ENCODE measurements around the gene SSTR4. TPM values are rescaled to one million over a fixed set of nuclear protein-coding genes. Genes with fewer than 3 reads are reported as not detected.

The SSTR4 gene
- total RNA-seq, 5 donors from 2014 or later (not counting 1 experiment from before 2014, with no cell fraction given): not detected

- peaks cover 6 to 16% of the 10 kb centered on the region in 2 donors for H3K27me3 Mint-ChIP-seq
- no peak overlapping the region for H3K27ac ChIP-seq (ENCODE audit: low read length)
- H3K27me3 ChIP-seq (replicated peaks in 1 of 2; ENCODE audit: control insufficient read depth in 2 of 2, extremely low read depth in 1 of 2, insufficient read depth in 2 of 2, low read length in 1 of 2): peaks cover 0 to 5% of the 10 kb centered on the region in 2 experiments
- no peak overlapping the region for H3K27ac Mint-ChIP-seq
- H3K4me3 Mint-ChIP-seq: no peak overlapping the region
- H3K36me3 Mint-ChIP-seq: no peaks in the 10 kb centered on the region
- H3K36me3 ChIP-seq (ENCODE audit: control insufficient read depth in 2 of 2, extremely low read depth in 1 of 2, insufficient read depth in 1 of 2, low read length in 1 of 2): no peaks in the 10 kb centered on the region
- H3K9me3 Mint-ChIP-seq: no peaks in the 10 kb centered on the region
- H3K4me3 ChIP-seq (ENCODE audit: control insufficient read depth in 1 of 2, extremely low read depth in 1 of 2, low read length in 1 of 2): no peak overlapping the region
- ATAC-seq (replicated peaks in 1 of 4): no peak
- no peaks in the 10 kb centered on the region for H3K4me1 ChIP-seq (ENCODE audit: control insufficient read depth in 1 of 2, extremely low read depth in 1 of 2, insufficient read depth in 2 of 2, low read length in 2 of 2)
- DNase-seq: no peak
- no peaks in the 10 kb centered on the region for H3K4me1 Mint-ChIP-seq
- 40% methylated on average over 1 of the region's 3 CpGs for WGBS (ENCODE audit: insufficient coverage)
- ChIA-PET CTCF (no interaction called here), POLR2A (no interaction called here)
- H3K9me3 ChIP-seq: no peaks in the 10 kb centered on the region
Observed at GRCh38 chr20:23028392-23028791, 6.7 kb upstream of the SSTR4 start.

- 60% methylated on average over 1 of the region's 4 CpGs for WGBS (ENCODE audit: insufficient coverage)
- ATAC-seq (replicated peaks in 1 of 4) (no peak), DNase-seq (no peak)
- H3K36me3 ChIP-seq (ENCODE audit: control insufficient read depth in 2 of 2, extremely low read depth in 1 of 2, insufficient read depth in 1 of 2, low read length in 1 of 2): no peaks in the 10 kb centered on the region
- Mint-ChIP-seq H3K4me3 (no peak overlapping the region), H3K36me3 (no peaks in the 10 kb centered on the region), H3K27ac (no peak overlapping the region), H3K27me3 (peaks cover 14 to 21% of the 10 kb centered on the region in 2 donors), H3K4me1 (no peaks in the 10 kb centered on the region), H3K9me3 (no peaks in the 10 kb centered on the region)
- no peaks in the 10 kb centered on the region for H3K4me1 ChIP-seq (ENCODE audit: control insufficient read depth in 1 of 2, extremely low read depth in 1 of 2, insufficient read depth in 2 of 2, low read length in 2 of 2)
- ChIA-PET POLR2A (no interaction called here), CTCF (no interaction called here)
- H3K27me3 ChIP-seq (replicated peaks in 1 of 2; ENCODE audit: control insufficient read depth in 2 of 2, extremely low read depth in 1 of 2, insufficient read depth in 2 of 2, low read length in 1 of 2): peaks cover 0 to 10% of the 10 kb centered on the region in 2 experiments
- no peak overlapping the region for H3K27ac ChIP-seq (ENCODE audit: low read length)
- H3K9me3 ChIP-seq: no peaks in the 10 kb centered on the region
- H3K4me3 ChIP-seq (ENCODE audit: control insufficient read depth in 1 of 2, extremely low read depth in 1 of 2, low read length in 1 of 2): no peak overlapping the region
Observed at GRCh38 chr20:23029324-23029723, 5.8 kb upstream of the SSTR4 start.

DNA sequence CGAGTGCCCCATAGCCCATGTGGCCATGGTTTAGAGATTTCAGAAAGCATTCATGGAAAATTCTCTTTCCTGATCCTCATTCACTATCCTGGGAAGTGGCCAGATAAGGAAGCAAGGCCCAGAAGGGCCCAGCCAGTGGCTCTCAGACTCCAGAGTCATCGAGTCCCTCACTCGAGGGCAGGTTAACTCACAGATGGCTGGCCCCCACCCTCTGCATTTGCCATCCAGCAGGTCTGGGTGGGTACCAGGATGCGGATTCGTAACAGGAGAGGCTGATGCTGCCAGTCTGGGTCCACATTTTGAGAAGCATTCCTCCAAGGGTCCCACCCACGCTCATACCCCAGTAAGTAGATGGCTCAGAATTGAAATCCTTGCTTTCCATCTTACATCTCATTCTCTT lies 3.8 kb upstream of the SSTR4 start:
- WGBS (ENCODE audit: insufficient coverage): 71% methylated on average over 6 of the region's 6 CpGs
- no peak for ATAC-seq (replicated peaks in 1 of 4)
- no peaks in the 10 kb centered on the region for H3K36me3 Mint-ChIP-seq
- H3K27me3 Mint-ChIP-seq: peaks cover 17 to 22% of the 10 kb centered on the region in 2 donors
- no peak overlapping the region for H3K4me3 Mint-ChIP-seq
- Histone ChIP-seq H3K4me1 (ENCODE audit: control insufficient read depth in 1 of 2, extremely low read depth in 1 of 2, insufficient read depth in 2 of 2, low read length in 2 of 2) (no peaks in the 10 kb centered on the region), H3K27ac (ENCODE audit: low read length) (no peak overlapping the region), H3K36me3 (ENCODE audit: control insufficient read depth in 2 of 2, extremely low read depth in 1 of 2, insufficient read depth in 1 of 2, low read length in 1 of 2) (no peaks in the 10 kb centered on the region), H3K9me3 (no peaks in the 10 kb centered on the region), H3K27me3 (replicated peaks in 1 of 2; ENCODE audit: control insufficient read depth in 2 of 2, extremely low read depth in 1 of 2, insufficient read depth in 2 of 2, low read length in 1 of 2) (peaks cover 0 to 20% of the 10 kb centered on the region in 2 experiments), H3K4me3 (ENCODE audit: control insufficient read depth in 1 of 2, extremely low read depth in 1 of 2, low read length in 1 of 2) (no peak overlapping the region)
- no peaks in the 10 kb centered on the region for H3K9me3 Mint-ChIP-seq
- no peaks in the 10 kb centered on the region for H3K4me1 Mint-ChIP-seq
- POLR2A ChIA-PET: no interaction called here
- CTCF ChIA-PET: no interaction called here
- no peak overlapping the region for H3K27ac Mint-ChIP-seq
- no peak for DNase-seq

DNA sequence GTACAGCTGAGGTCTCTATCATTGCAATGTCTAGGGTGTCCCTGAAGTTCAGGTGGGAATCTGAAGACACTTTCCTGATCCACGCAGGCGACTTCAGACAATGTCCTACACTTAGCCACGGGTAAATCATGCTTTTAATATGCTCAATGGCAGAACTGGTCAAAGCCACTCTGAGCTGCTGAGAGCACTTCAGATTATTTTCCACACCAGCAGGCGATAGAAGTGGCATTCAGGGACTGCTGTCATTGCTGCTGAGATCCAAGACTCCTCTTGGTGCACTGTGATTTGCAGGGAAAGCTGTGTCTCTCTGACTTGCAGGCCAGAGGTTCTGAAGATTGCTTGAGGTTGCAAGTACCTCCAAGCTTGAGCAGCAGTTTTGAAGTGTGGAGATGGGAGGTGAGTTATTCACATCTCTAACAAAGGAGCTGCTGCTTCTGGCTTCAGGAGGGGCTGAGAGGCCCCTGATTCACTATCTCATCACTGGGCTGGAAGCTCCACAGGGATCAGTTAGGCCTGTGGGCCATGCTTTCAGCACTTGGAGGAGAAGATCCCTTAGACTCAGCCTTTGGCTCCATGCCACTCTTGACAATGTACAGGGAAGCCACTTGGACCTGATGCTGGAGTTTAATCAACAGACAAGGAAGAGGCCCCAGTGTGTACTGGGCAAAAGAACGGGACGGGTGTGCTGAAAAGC lies 2.9 kb upstream of the SSTR4 start:
- WGBS (ENCODE audit: insufficient coverage): 86% methylated on average over 4 of the region's 6 CpGs
- CTCF ChIA-PET: no interaction called here

DNA sequence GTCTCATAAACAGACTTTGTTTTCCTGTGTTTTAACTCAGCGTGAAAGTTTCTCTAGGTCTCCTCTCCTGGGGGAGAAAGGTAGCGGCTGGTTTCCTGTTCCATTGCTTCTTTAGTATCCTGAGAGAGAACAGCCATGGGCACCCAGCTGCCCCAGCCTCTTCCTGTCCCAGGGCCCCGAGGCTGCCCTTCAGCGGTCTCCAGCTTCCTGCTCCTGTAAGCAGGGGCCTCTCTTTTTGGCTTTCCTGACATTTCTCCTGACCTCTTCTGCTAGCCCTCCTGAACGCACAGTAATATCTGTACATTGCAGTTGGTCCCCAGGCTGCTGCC lies 2.4 kb upstream of the SSTR4 start:
- Histone ChIP-seq H3K9me3 (no peaks in the 10 kb centered on the region), H3K4me1 (ENCODE audit: control insufficient read depth in 1 of 2, extremely low read depth in 1 of 2, insufficient read depth in 2 of 2, low read length in 2 of 2) (no peaks in the 10 kb centered on the region), H3K36me3 (ENCODE audit: control insufficient read depth in 2 of 2, extremely low read depth in 1 of 2, insufficient read depth in 1 of 2, low read length in 1 of 2) (no peaks in the 10 kb centered on the region), H3K27me3 (replicated peaks in 1 of 2; ENCODE audit: control insufficient read depth in 2 of 2, extremely low read depth in 1 of 2, insufficient read depth in 2 of 2, low read length in 1 of 2) (peaks cover 0 to 21% of the 10 kb centered on the region in 2 experiments), H3K4me3 (ENCODE audit: control insufficient read depth in 1 of 2, extremely low read depth in 1 of 2, low read length in 1 of 2) (no peak overlapping the region), H3K27ac (ENCODE audit: low read length) (no peak overlapping the region)
- no peaks in the 10 kb centered on the region for H3K9me3 Mint-ChIP-seq
- H3K4me3 Mint-ChIP-seq: no peak overlapping the region
- 7% methylated on average over 3 of the region's 5 CpGs for WGBS (ENCODE audit: insufficient coverage)
- no peak for ATAC-seq (replicated peaks in 1 of 4)
- H3K36me3 Mint-ChIP-seq: no peaks in the 10 kb centered on the region
- ChIA-PET CTCF (no interaction called here), POLR2A (no interaction called here)
- H3K27me3 Mint-ChIP-seq: peaks cover 27 to 28% of the 10 kb centered on the region in 2 donors
- no peaks in the 10 kb centered on the region for H3K4me1 Mint-ChIP-seq
- no peak for DNase-seq
- H3K27ac Mint-ChIP-seq: no peak overlapping the region

More for the DNA sequence above, 2.9 kb upstream of the SSTR4 start:
- peaks cover 25 to 28% of the 10 kb centered on the region in 2 donors for H3K27me3 Mint-ChIP-seq
- H3K4me1 Mint-ChIP-seq: no peaks in the 10 kb centered on the region
- DNase-seq (no peak), ATAC-seq (replicated peaks in 1 of 4) (no peak)
- no peak overlapping the region for H3K27ac Mint-ChIP-seq
- H3K9me3 ChIP-seq: no peaks in the 10 kb centered on the region
- H3K9me3 Mint-ChIP-seq: no peaks in the 10 kb centered on the region
- no peaks in the 10 kb centered on the region for H3K36me3 Mint-ChIP-seq
- H3K4me3 ChIP-seq (ENCODE audit: control insufficient read depth in 1 of 2, extremely low read depth in 1 of 2, low read length in 1 of 2): no peak overlapping the region
- no peak overlapping the region for H3K4me3 Mint-ChIP-seq
- no peaks in the 10 kb centered on the region for H3K4me1 ChIP-seq (ENCODE audit: control insufficient read depth in 1 of 2, extremely low read depth in 1 of 2, insufficient read depth in 2 of 2, low read length in 2 of 2)
- H3K36me3 ChIP-seq (ENCODE audit: control insufficient read depth in 2 of 2, extremely low read depth in 1 of 2, insufficient read depth in 1 of 2, low read length in 1 of 2): no peaks in the 10 kb centered on the region
- no peak overlapping the region for H3K27ac ChIP-seq (ENCODE audit: low read length)
- peaks cover 0 to 21% of the 10 kb centered on the region in 2 experiments for H3K27me3 ChIP-seq (replicated peaks in 1 of 2; ENCODE audit: control insufficient read depth in 2 of 2, extremely low read depth in 1 of 2, insufficient read depth in 2 of 2, low read length in 1 of 2)
- POLR2A ChIA-PET: no interaction called here

DNA sequence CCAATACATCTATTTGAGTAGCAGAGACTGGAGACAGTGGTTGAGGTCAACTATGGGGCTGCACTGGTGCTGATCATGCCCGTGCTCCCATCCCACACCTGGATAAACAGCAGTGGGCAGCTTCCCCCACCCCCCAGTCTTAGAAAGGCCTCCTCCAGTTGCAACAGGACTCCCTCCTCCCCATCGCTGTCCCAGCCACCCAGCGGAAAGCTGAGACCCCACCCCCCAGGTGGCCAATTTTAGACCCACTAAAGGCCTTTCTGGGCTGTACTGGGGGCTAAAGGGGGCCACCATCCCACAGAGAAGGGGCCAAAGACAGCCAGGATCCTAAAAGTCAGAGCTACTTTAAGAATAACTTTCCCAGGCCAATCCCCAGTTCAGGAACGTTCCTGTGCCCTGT lies 1.2 kb upstream of the SSTR4 start:
- DNase-seq: no peak
- Mint-ChIP-seq H3K4me3 (no peak overlapping the region), H3K36me3 (no peaks in the 10 kb centered on the region), H3K4me1 (no peaks in the 10 kb centered on the region), H3K9me3 (no peaks in the 10 kb centered on the region), H3K27me3 (peaks cover 28 to 29% of the 10 kb centered on the region in 2 donors), H3K27ac (no peak overlapping the region)
- Histone ChIP-seq H3K9me3 (no peaks in the 10 kb centered on the region), H3K36me3 (ENCODE audit: control insufficient read depth in 2 of 2, extremely low read depth in 1 of 2, insufficient read depth in 1 of 2, low read length in 1 of 2) (no peaks in the 10 kb centered on the region), H3K4me1 (ENCODE audit: control insufficient read depth in 1 of 2, extremely low read depth in 1 of 2, insufficient read depth in 2 of 2, low read length in 2 of 2) (no peaks in the 10 kb centered on the region), H3K27ac (ENCODE audit: low read length) (no peak overlapping the region), H3K4me3 (ENCODE audit: control insufficient read depth in 1 of 2, extremely low read depth in 1 of 2, low read length in 1 of 2) (no peak overlapping the region), H3K27me3 (replicated peaks in 1 of 2; ENCODE audit: control insufficient read depth in 2 of 2, extremely low read depth in 1 of 2, insufficient read depth in 2 of 2, low read length in 1 of 2) (peaks cover 0 to 21% of the 10 kb centered on the region in 2 experiments)
- no CpG with 5 or more reads among the region's 4 CpGs for WGBS (ENCODE audit: insufficient coverage)
- POLR2A ChIA-PET: no interaction called here
- CTCF ChIA-PET: no interaction called here
- no peak for ATAC-seq (replicated peaks in 1 of 4)

GRCh38 chr20:23035731-23036130 lies 619 bp downstream of the SSTR4 start:
- Mint-ChIP-seq H3K4me3 (no peak overlapping the region), H3K9me3 (no peaks in the 10 kb centered on the region), H3K27ac (no peak overlapping the region), H3K4me1 (no peaks in the 10 kb centered on the region), H3K36me3 (no peaks in the 10 kb centered on the region), H3K27me3 (peaks cover 30 to 38% of the 10 kb centered on the region in 2 donors)
- CTCF ChIA-PET: no interaction called here
- no peaks in the 10 kb centered on the region for H3K4me1 ChIP-seq (ENCODE audit: control insufficient read depth in 1 of 2, extremely low read depth in 1 of 2, insufficient read depth in 2 of 2, low read length in 2 of 2)
- WGBS (ENCODE audit: insufficient coverage): 92% methylated on average over 41 of the region's 41 CpGs
- DNase-seq (no peak), ATAC-seq (replicated peaks in 1 of 4) (no peak)
- no peak overlapping the region for H3K4me3 ChIP-seq (ENCODE audit: control insufficient read depth in 1 of 2, extremely low read depth in 1 of 2, low read length in 1 of 2)
- peaks cover 0 to 23% of the 10 kb centered on the region in 2 experiments for H3K27me3 ChIP-seq (replicated peaks in 1 of 2; ENCODE audit: control insufficient read depth in 2 of 2, extremely low read depth in 1 of 2, insufficient read depth in 2 of 2, low read length in 1 of 2)
- no peaks in the 10 kb centered on the region for H3K36me3 ChIP-seq (ENCODE audit: control insufficient read depth in 2 of 2, extremely low read depth in 1 of 2, insufficient read depth in 1 of 2, low read length in 1 of 2)
- POLR2A ChIA-PET: no interaction called here
- H3K27ac ChIP-seq (ENCODE audit: low read length): no peak overlapping the region
- no peaks in the 10 kb centered on the region for H3K9me3 ChIP-seq

Measured in T-cell (primary cell).